ENCODE results near the gene CCBE1.

The CCBE1 gene

GRCh38 chr18:59432803-59433597 lies 264.2 kb downstream of the CCBE1 start:
- no peak overlapping the region for H3K9ac ChIP-seq (ENCODE audit: low read depth, low read length, poor library complexity)
- H3K14ac ChIP-seq (ENCODE audit: low read length): no peak overlapping the region
- no peaks in the 10 kb centered on the region for H3K4me1 ChIP-seq (ENCODE audit: control insufficient read depth in 2 of 2, insufficient read depth in 1 of 2, low read depth in 1 of 2, low read length in 2 of 2)
- H3K23ac ChIP-seq (ENCODE audit: low read depth, low read length, poor library complexity): no peak overlapping the region
- H3K4me2 ChIP-seq (ENCODE audit: insufficient read depth, low read length, poor library complexity, severe bottlenecking): no peak overlapping the region
- no peak overlapping the region for H3K4ac ChIP-seq (ENCODE audit: low read length)
- H3K18ac ChIP-seq (ENCODE audit: low read length): no peak overlapping the region
- H2BK120ac ChIP-seq (ENCODE audit: low read depth, low read length): no peak overlapping the region
- H3K27ac ChIP-seq (replicated peaks; ENCODE audit: low read length): no peak overlapping the region
- no peak overlapping the region for H2BK15ac ChIP-seq (ENCODE audit: low read length)
- no peak overlapping the region for H4K8ac ChIP-seq (ENCODE audit: low read depth, low read length)
- no peak overlapping the region for H2AK5ac ChIP-seq (ENCODE audit: low read depth, low read length)
- H3K4me3 ChIP-seq (ENCODE audit: low read length in 2 of 2): no peak overlapping the region
- H3K79me1 ChIP-seq (ENCODE audit: low read depth, low read length): no peaks in the 10 kb centered on the region
- H3K27me3 ChIP-seq (ENCODE audit: control insufficient read depth in 3 of 3, insufficient read depth in 3 of 3, low read depth in 1 of 3, low read length in 3 of 3): peaks cover 0 to under 1% (median 0%) of the 10 kb centered on the region in 3 experiments
- H4K91ac ChIP-seq (ENCODE audit: low read depth, low read length, poor library complexity): no peak overlapping the region
- H2BK12ac ChIP-seq (ENCODE audit: low read length): no peak overlapping the region
- DNase-seq (ENCODE audit: low spot score): no peak
- no peaks in the 10 kb centered on the region for H3K9me3 ChIP-seq (replicated peaks in 1 of 2; ENCODE audit: control insufficient read depth in 2 of 2, insufficient read depth in 1 of 2, low read depth in 1 of 2, low read length in 2 of 2)
- no CpG with 5 or more reads among the region's 5 CpGs for WGBS, 2 donors (ENCODE audit: extremely low coverage in 2 of 2, insufficient read length in 2 of 2, insufficient replicate concordance in 1 of 2)
- no peaks in the 10 kb centered on the region for H3K36me3 ChIP-seq (replicated peaks in 1 of 2; ENCODE audit: control insufficient read depth in 2 of 2, insufficient read depth in 2 of 2, low read length in 2 of 2)
- no peak overlapping the region for H2AFZ ChIP-seq (ENCODE audit: low read length)
- no peak overlapping the region for H2BK5ac ChIP-seq (ENCODE audit: low read length)

- Histone ChIP-seq H3K4me3 (ENCODE audit: low read length in 2 of 2) (no peak overlapping the region), H3K36me3 (replicated peaks in 1 of 2; ENCODE audit: control insufficient read depth in 2 of 2, insufficient read depth in 2 of 2, low read length in 2 of 2) (no peaks in the 10 kb centered on the region), H3K4me2 (ENCODE audit: insufficient read depth, low read length, poor library complexity, severe bottlenecking) (no peak overlapping the region), H3K27me3 (ENCODE audit: control insufficient read depth in 3 of 3, insufficient read depth in 3 of 3, low read depth in 1 of 3, low read length in 3 of 3) (no peaks in the 10 kb centered on the region), H2BK15ac (ENCODE audit: low read length) (no peak overlapping the region), H3K4me1 (ENCODE audit: control insufficient read depth in 2 of 2, insufficient read depth in 1 of 2, low read depth in 1 of 2, low read length in 2 of 2) (no peaks in the 10 kb centered on the region), H4K91ac (ENCODE audit: low read depth, low read length, poor library complexity) (no peak overlapping the region), H3K18ac (ENCODE audit: low read length) (no peak overlapping the region), H4K8ac (ENCODE audit: low read depth, low read length) (no peak overlapping the region), H2BK120ac (ENCODE audit: low read depth, low read length) (no peak overlapping the region), H3K4ac (ENCODE audit: low read length) (no peak overlapping the region), H2BK12ac (ENCODE audit: low read length) (no peak overlapping the region), H3K14ac (ENCODE audit: low read length) (no peak overlapping the region), H3K27ac (replicated peaks; ENCODE audit: low read length) (no peak overlapping the region), H2AK5ac (ENCODE audit: low read depth, low read length) (no peak overlapping the region), H2AFZ (ENCODE audit: low read length) (no peak overlapping the region), H3K79me1 (ENCODE audit: low read depth, low read length) (no peaks in the 10 kb centered on the region), H3K23ac (ENCODE audit: low read depth, low read length, poor library complexity) (no peak overlapping the region), H3K9ac (ENCODE audit: low read depth, low read length, poor library complexity) (no peak overlapping the region), H3K9me3 (replicated peaks in 1 of 2; ENCODE audit: control insufficient read depth in 2 of 2, insufficient read depth in 1 of 2, low read depth in 1 of 2, low read length in 2 of 2) (no peaks in the 10 kb centered on the region), H2BK5ac (ENCODE audit: low read length) (no peak overlapping the region)
- no CpG with 5 or more reads among the region's 1 CpG for WGBS, 2 donors (ENCODE audit: extremely low coverage in 2 of 2, insufficient read length in 2 of 2, insufficient replicate concordance in 1 of 2)
- DNase-seq (ENCODE audit: low spot score): no peak
These were observed 266.1 kb downstream of the CCBE1 start for GRCh38 chr18:59431131-59431530.

- Histone ChIP-seq H3K14ac (ENCODE audit: low read length) (no peak overlapping the region), H2AK5ac (ENCODE audit: low read depth, low read length) (peak overlapping the region; percentile 19), H2BK5ac (ENCODE audit: low read length) (no peak overlapping the region), H2BK120ac (ENCODE audit: low read depth, low read length) (no peak overlapping the region), H3K4ac (ENCODE audit: low read length) (no peak overlapping the region), H3K36me3 (replicated peaks in 1 of 2; ENCODE audit: control insufficient read depth in 2 of 2, insufficient read depth in 2 of 2, low read length in 2 of 2) (no peaks in the 10 kb centered on the region), H3K79me1 (ENCODE audit: low read depth, low read length) (no peaks in the 10 kb centered on the region), H3K9me3 (replicated peaks in 1 of 2; ENCODE audit: control insufficient read depth in 2 of 2, insufficient read depth in 1 of 2, low read depth in 1 of 2, low read length in 2 of 2) (no peaks in the 10 kb centered on the region), H3K9ac (ENCODE audit: low read depth, low read length, poor library complexity) (no peak overlapping the region), H3K27ac (replicated peaks; ENCODE audit: low read length) (no peak overlapping the region), H4K8ac (ENCODE audit: low read depth, low read length) (no peak overlapping the region), H4K91ac (ENCODE audit: low read depth, low read length, poor library complexity) (no peak overlapping the region), H2AFZ (ENCODE audit: low read length) (no peak overlapping the region), H3K18ac (ENCODE audit: low read length) (no peak overlapping the region), H3K23ac (ENCODE audit: low read depth, low read length, poor library complexity) (no peak overlapping the region), H3K4me1 (ENCODE audit: control insufficient read depth in 2 of 2, insufficient read depth in 1 of 2, low read depth in 1 of 2, low read length in 2 of 2) (no peaks in the 10 kb centered on the region), H2BK15ac (ENCODE audit: low read length) (no peak overlapping the region), H3K4me2 (ENCODE audit: insufficient read depth, low read length, poor library complexity, severe bottlenecking) (no peak overlapping the region), H2BK12ac (ENCODE audit: low read length) (no peak overlapping the region), H3K4me3 (ENCODE audit: low read length in 2 of 2) (no peak overlapping the region), H3K27me3 (ENCODE audit: control insufficient read depth in 3 of 3, insufficient read depth in 3 of 3, low read depth in 1 of 3, low read length in 3 of 3) (no peaks in the 10 kb centered on the region)
- DNase-seq (ENCODE audit: low spot score): no peak
- WGBS, 2 donors (ENCODE audit: extremely low coverage in 2 of 2, insufficient read length in 2 of 2, insufficient replicate concordance in 1 of 2): no CpG with 5 or more reads among the region's 7 CpGs
These were observed 267.6 kb downstream of the CCBE1 start for GRCh38 chr18:59429608-59430007.

- Histone ChIP-seq H3K4me3 (ENCODE audit: low read length in 2 of 2) (no peak overlapping the region), H2BK15ac (ENCODE audit: low read length) (no peak overlapping the region), H2AFZ (ENCODE audit: low read length) (no peak overlapping the region), H3K27ac (replicated peaks; ENCODE audit: low read length) (no peak overlapping the region), H3K4me2 (ENCODE audit: insufficient read depth, low read length, poor library complexity, severe bottlenecking) (no peak overlapping the region), H3K9ac (ENCODE audit: low read depth, low read length, poor library complexity) (no peak overlapping the region), H3K79me1 (ENCODE audit: low read depth, low read length) (no peaks in the 10 kb centered on the region), H3K23ac (ENCODE audit: low read depth, low read length, poor library complexity) (no peak overlapping the region), H3K4me1 (ENCODE audit: control insufficient read depth in 2 of 2, insufficient read depth in 1 of 2, low read depth in 1 of 2, low read length in 2 of 2) (no peaks in the 10 kb centered on the region), H4K8ac (ENCODE audit: low read depth, low read length) (no peak overlapping the region), H3K18ac (ENCODE audit: low read length) (no peak overlapping the region), H3K14ac (ENCODE audit: low read length) (no peak overlapping the region), H3K27me3 (ENCODE audit: control insufficient read depth in 3 of 3, insufficient read depth in 3 of 3, low read depth in 1 of 3, low read length in 3 of 3) (no peaks in the 10 kb centered on the region), H2AK5ac (ENCODE audit: low read depth, low read length) (no peak overlapping the region), H3K36me3 (replicated peaks in 1 of 2; ENCODE audit: control insufficient read depth in 2 of 2, insufficient read depth in 2 of 2, low read length in 2 of 2) (no peaks in the 10 kb centered on the region), H3K4ac (ENCODE audit: low read length) (no peak overlapping the region), H3K9me3 (replicated peaks in 1 of 2; ENCODE audit: control insufficient read depth in 2 of 2, insufficient read depth in 1 of 2, low read depth in 1 of 2, low read length in 2 of 2) (peaks cover 0 to 2% of the 10 kb centered on the region in 2 donors), H4K91ac (ENCODE audit: low read depth, low read length, poor library complexity) (no peak overlapping the region), H2BK120ac (ENCODE audit: low read depth, low read length) (no peak overlapping the region), H2BK12ac (ENCODE audit: low read length) (no peak overlapping the region), H2BK5ac (ENCODE audit: low read length) (no peak overlapping the region)
- no CpG with 5 or more reads among the region's 1 CpG for WGBS, 2 donors (ENCODE audit: extremely low coverage in 2 of 2, insufficient read length in 2 of 2, insufficient replicate concordance in 1 of 2)
- no peak for DNase-seq (ENCODE audit: low spot score)
These were observed 269.2 kb downstream of the CCBE1 start for GRCh38 chr18:59428018-59428417.
